SW480 (cell line): ENCODE results near the gene SLC23A2.

ENCODE experiments used
- DNase-seq: peaks from one replicate; pipeline ENCODE4 v3.0.0-alpha.2; 2016; ENCODE audit warnings: low spot score

SLC23A2 gene

GRCh38 chr20:4846821-4847220, 154.5 kb downstream of the SLC23A2 start:
- DNase-seq = no peak

- DNase-seq = no peak
Observed at GRCh38 chr20:4844751-4845465, 156.4 kb downstream of the SLC23A2 start.

GRCh38 chr20:4844325-4844724, 157.0 kb downstream of the SLC23A2 start:
- DNase-seq = no peak

GRCh38 chr20:4840801-4841200, 160.5 kb downstream of the SLC23A2 start:
- DNase-seq = no peak

- DNase-seq = no peak
Observed at GRCh38 chr20:4838526-4838925, 162.8 kb downstream of the SLC23A2 start.

- no peak for DNase-seq
Observed at GRCh38 chr20:4837760-4838159, 163.6 kb downstream of the SLC23A2 start.

- DNase-seq = no peak
Observed at GRCh38 chr20:4836935-4837334, 164.4 kb downstream of the SLC23A2 start.

- DNase-seq = no peak
Observed at GRCh38 chr20:4836473-4836872, 164.8 kb downstream of the SLC23A2 start.

- no peak for DNase-seq
Observed at GRCh38 chr20:4835244-4836177, 165.8 kb downstream of the SLC23A2 start.

GRCh38 chr20:4833074-4833728, 168.1 kb downstream of the SLC23A2 start:
- no peak for DNase-seq

GRCh38 chr20:4832469-4832868, 168.8 kb downstream of the SLC23A2 start:
- no peak for DNase-seq

GRCh38 chr20:4830696-4831095, 170.6 kb downstream of the SLC23A2 start:
- no peak for DNase-seq

GRCh38 chr20:4830259-4830658, 171.1 kb downstream of the SLC23A2 start:
- DNase-seq = no peak

GRCh38 chr20:4829514-4830215, 171.6 kb downstream of the SLC23A2 start:
- no peak for DNase-seq

GRCh38 chr20:4828830-4829513, 172.3 kb downstream of the SLC23A2 start:
- DNase-seq = no peak

- no peak for DNase-seq
Observed at GRCh38 chr20:4821590-4821989, 179.7 kb downstream of the SLC23A2 start.

GRCh38 chr20:4820806-4821518, 180.3 kb downstream of the SLC23A2 start:
- DNase-seq = no peak

GRCh38 chr20:4819901-4820300, 181.4 kb downstream of the SLC23A2 start:
- DNase-seq = no peak

- no peak for DNase-seq
Observed at GRCh38 chr20:4817230-4817671, 184.1 kb downstream of the SLC23A2 start.

- no peak for DNase-seq
Observed at GRCh38 chr20:4815628-4816027, 185.7 kb downstream of the SLC23A2 start.
